ENCODE data around the gene ICA1.

GRCh38 chr7:8258166-8258565, 3.8 kb downstream of the ICA1 start:
- TF ChIP-seq POLR2A (IDR thresholded peaks at IDR 0.05) (no peak), CTCF (IDR thresholded peaks at IDR 0.05) (no peak)

Data from body of pancreas (tissue), 4 donors.